HG02938 (cell line): ENCODE measurements around the gene CSNK1E.

Experiments
- ATAC-seq: cut with Tn5 transposase; IDR thresholded peaks from one replicate; pipeline ENCODE4 v1.9.1; 2021; ENCODE audit warnings: mild to moderate bottlenecking, moderate library complexity; ENCODE audit not compliant: unreplicated experiment

CSNK1E gene

DNA sequence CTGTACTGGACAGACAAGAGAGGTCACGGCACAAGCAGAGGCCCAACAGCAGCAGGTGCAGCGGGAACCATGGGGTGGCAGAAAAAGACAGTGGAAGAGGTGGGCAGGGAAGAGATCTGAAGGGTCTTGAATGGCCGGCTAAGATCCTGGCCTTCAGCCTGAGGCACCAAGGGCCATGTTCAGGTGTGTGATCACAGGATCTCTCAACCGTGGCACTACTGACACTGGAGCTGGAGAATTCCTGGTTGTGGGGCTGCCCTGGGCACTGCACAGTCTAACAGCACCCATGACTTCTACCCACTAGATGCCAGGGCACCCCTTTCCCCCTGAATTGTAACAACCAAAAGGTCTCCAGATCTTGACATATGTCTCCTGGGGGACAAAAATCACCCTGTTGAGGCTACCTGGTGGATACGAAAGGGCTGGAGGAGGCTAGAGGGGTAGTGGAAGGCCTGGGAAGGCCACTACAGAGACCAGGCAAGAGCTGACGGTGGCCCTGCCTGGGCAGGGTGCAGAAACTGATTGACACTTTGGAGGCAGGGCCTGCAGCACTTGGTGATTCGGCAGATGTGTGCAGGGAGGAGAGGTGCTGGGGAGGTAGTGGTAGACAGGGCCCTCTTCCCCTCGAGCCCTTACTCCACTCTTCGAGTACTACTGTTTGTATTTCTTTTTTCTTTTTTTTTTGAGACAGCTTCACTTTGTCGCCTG is 8.3 kb downstream of the CSNK1E start:
- no peak for ATAC-seq

DNA sequence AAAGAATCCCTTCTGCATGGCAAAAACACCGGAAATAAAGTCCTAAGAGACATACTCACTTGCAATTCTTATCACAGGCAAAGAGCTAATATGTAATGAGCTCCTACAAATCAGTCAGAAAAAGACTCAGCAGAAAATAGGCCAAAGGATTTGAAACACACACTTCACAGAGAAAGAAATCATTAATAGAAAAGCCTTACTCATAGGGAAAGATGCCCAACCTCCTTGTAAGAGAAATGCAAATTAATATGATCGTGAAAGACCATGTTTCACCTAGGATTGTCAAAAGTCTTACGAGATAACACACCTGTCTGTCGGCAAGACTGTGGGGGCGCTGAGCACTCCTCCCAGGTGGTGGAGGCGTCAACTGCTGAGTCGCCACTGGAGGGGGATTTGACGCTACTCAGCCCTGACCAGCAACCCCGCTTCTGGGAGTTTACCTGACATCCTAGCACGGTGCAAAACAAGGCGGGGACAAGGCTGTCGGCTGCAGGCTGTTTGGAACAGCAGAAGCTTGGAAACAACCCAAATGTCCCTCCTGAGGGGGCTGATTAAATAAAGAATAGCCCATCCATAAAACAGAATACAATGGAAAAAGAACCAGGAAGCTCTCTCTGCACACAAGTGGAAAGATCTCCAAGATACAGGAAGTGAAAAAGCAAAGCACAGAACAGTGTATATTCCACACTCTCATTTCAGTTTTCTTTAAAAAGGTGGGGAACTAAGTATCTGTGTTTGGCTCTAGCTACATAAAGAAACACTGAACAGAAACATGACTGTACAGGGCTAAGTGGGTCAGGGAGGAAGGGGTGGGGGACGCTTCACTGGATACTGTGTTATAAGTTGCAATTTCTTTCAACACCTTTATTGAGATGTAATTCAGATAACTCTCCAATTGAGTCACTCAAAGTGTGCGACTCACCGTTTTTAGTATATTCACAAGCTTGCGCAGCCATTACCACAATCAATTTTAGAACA is 11.5 kb downstream of the CSNK1E start:
- ATAC-seq = peak; percentile 61

- no peak for ATAC-seq
Measured at GRCh38 chr22:38304526-38304925, 12.7 kb downstream of the CSNK1E start.

GRCh38 chr22:38303974-38304373 is 13.3 kb downstream of the CSNK1E start:
- no peak for ATAC-seq

GRCh38 chr22:38302906-38303305 is 14.3 kb downstream of the CSNK1E start:
- no peak for ATAC-seq

- no peak for ATAC-seq
Measured at GRCh38 chr22:38300946-38301345, 16.3 kb downstream of the CSNK1E start.

GRCh38 chr22:38300197-38300945 is 16.9 kb downstream of the CSNK1E start:
- no peak for ATAC-seq

DNA sequence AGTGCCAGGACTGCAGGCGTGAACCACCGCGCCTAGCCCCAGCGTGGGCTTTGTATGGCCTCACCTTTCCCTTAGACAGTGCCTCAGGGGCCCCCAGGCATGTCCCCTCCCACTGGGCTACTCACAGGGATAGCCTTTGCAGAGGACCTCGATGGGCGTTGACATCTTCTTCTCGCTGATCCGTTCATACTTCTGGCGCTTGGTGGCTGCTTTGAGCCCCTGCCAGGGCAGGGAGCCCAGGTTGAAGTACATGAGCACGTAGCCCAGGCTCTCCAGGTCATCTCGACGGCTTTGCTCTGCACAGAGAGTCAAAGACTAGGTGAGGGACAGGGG is 17.5 kb downstream of the CSNK1E start:
- ATAC-seq = no peak

GRCh38 chr22:38298312-38299005 is 18.8 kb downstream of the CSNK1E start:
- ATAC-seq = no peak

GRCh38 chr22:38296372-38296771 is 20.9 kb downstream of the CSNK1E start:
- ATAC-seq = no peak

GRCh38 chr22:38295863-38296262 is 21.4 kb downstream of the CSNK1E start:
- ATAC-seq = no peak

GRCh38 chr22:38295339-38295738 is 21.9 kb downstream of the CSNK1E start:
- ATAC-seq = no peak

GRCh38 chr22:38294193-38294592 is 23.0 kb downstream of the CSNK1E start:
- ATAC-seq = no peak

GRCh38 chr22:38292694-38293093 is 24.5 kb downstream of the CSNK1E start:
- no peak for ATAC-seq

DNA sequence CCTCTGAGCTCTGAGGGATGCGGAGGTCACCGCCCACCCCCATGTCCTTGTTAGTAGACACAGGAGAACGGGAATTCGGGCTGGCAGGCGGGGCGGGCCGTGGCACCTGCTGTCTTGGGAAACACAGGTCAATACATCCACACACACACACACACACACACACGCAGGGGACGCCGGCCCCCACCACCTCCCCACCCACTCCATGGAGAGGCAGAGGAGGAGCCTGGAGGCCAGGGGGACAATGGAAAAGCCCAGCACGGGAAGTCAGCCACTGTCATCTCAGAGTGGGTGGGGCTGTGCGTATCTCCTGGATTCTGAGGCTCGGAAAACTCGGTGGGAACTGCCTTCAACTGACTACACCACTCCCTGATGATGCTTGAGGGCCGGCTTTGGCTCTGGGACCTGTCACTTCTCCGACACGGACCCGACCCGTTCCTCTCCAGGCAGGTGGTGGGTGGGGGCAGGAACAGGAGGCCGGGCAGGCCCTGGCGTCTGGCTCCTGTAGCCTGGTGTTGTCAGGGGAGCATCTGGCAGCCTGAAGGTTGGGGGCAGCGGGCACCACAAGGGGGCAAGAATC is 25.9 kb downstream of the CSNK1E start:
- no peak for ATAC-seq

DNA sequence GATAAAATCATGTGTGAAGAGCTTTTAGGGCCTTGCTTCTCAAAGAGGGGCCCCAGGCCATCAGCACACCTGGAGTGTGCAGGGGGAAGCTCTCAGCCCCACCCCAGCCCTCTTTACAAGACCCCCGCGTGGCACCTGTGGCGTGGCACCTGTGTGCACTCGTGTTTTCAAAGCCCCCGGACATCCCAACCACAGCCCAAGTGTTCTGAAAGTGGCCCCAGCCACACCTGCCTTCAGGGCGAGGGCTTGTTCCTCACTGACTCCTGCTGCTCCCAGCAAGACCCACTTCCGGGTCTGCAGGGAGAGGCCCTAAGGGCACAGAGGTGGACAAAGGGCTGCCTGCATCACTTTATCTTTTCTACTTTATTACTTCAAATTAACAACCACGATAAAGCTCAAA is 26.9 kb downstream of the CSNK1E start:
- ATAC-seq = no peak

DNA sequence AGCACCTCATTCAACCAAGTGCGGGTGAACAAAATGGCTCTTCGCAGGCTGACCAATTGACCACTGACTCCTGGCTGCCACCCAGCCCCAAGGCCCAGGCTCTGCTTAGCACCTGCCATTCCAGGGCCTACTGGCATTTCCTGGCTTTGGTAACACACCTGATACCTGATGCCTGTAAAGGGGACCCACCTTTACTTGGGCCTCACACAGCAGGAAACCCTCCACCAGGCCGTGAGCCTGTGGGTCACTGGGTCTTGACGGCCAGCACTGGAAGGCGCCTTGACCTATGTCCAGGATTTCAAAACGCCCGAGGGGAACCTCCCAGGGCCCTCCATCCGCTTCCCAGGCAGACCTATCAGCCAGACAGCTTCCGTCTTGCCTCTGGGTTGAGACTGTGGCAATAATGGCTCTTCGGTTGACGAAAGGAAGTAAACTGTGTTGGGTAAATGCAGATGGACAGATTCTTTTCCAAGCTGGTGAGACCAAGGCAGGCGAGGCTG is 27.6 kb downstream of the CSNK1E start:
- ATAC-seq = no peak

DNA sequence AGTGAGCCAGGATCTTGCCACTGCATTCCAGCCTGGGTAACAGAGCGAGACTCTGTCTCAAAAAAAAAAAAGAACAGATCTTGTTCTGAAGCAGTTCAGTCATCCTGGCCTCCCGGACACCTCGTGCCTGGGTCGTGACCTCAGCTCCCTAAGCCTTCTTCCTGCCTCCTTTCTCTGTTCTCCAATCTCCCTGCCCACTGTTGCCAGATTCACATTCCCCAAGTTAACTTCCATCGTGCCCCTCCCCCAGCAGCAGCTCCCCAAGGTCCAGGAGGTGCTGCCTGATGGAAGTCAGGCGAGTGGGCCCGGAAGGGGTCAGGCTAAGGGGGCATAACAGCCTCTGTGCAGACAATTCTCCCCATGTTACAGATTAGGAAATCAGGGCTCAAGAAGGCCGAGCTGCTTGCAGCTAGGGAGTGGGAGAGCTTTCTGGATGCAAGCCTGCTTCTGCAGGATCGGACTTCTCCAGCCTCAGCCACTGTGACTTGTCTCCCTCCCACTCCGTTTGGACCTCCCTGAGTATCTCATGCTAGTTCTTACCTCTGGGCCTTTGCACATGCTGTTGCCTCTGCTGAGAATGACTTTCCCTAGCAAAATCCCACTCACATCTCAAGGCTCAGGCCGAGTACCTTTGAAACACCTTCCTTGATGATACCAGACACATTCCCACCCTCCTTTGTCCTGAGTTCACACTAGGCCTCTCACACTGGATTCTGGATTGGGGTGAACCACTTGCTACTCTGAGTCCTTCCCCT is 30.1 kb downstream of the CSNK1E start:
- ATAC-seq = no peak

GRCh38 chr22:38285018-38285417 is 32.2 kb downstream of the CSNK1E start:
- no peak for ATAC-seq

DNA sequence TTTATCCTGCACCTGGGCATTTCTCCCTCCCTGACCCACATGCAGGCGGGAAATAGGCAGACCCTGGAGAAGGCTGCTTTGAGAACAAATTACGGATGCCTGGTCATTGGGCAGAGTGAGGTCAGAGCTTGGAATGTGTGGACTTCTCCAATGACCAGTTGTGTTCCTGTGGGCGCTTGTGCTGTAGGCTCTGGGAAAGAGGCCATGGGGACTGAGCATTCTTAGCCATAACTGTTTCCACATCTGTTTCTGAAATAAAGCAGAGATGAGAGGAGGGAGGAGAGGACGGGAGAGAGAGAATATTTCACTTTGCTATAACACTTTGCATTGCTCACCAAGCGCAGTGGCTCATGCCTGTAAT is 33.2 kb downstream of the CSNK1E start:
- ATAC-seq = no peak
